HCT116 (cell line): ENCODE measurements around the gene ISCA1. TPM values are rescaled to one million over a fixed set of nuclear protein-coding genes. Genes with fewer than 3 reads are reported as not detected.

Source experiments
- ATAC-seq: fragments of 200-7000 bp; cut with Tn5 transposase; 2 replicates; pipeline ENCODE4 v1.9.1; 2020; ENCODE audit warnings: mild to moderate bottlenecking, moderate library complexity
- BruUV-seq: library from RNA; stranded (reverse); fragments of 400-500 nt; replicated peaks from 2 replicates; lab custom pipeline; 2021; lab: Mats Ljungman, UMichigan
- CTCF ChIA-PET: fragments of 300-600 bp; sonication (Branson Sonifier 250); formaldehyde crosslinking; loops from one replicate; lab custom pipeline; 2021; ENCODE audit warnings: antibody characterized with exemption; lab: Charles Lee
- POLR2A ChIA-PET: fragments of 300-600, 350-600 bp; sonication (Branson Sonifier 250); formaldehyde crosslinking; loops from one replicate; lab custom pipeline; 2021; ENCODE audit warnings: antibody characterized with exemption; lab: Charles Lee
- RAD21 ChIA-PET, 2 experiments: fragments of 300-600 bp; sonication (Branson Sonifier 250); formaldehyde crosslinking; loops; one replicate each; lab custom pipeline; 2023; ENCODE audit warnings: low total read pairs in 2 of 2; ENCODE audit not compliant: uncharacterized antibody in 2 of 2, unreplicated experiment in 2 of 2, low non-redundant PET in 1 of 2; lab: Charles Lee
- DNase-seq: peaks from one replicate; pipeline ENCODE4 v3.0.0-alpha.2; 2010; ENCODE audit warnings: low read depth, low spot score
- H2AFZ ChIP-seq: fragments of 200-600 bp; shearing (Covaris generic), sonication (generic); 2 replicates; pipeline ENCODE4 v1.6.1; 2017; ENCODE audit warnings: low read depth, mixed run types, mixed read lengths, antibody characterized with exemption, low read length; ENCODE audit not compliant: poor library complexity, severe bottlenecking
- H3K27ac ChIP-seq: 2 replicates; pipeline ENCODE4 v1.5.1; 2012; ENCODE audit warnings: low read depth, low read length
- H3K27me3 ChIP-seq: fragments of 200-600 bp; sonication (generic); 2 replicates; pipeline ENCODE4 v1.6.1; 2016; ENCODE audit warnings: mixed run types, low read length, mixed read lengths; ENCODE audit not compliant: insufficient read depth
- H3K36me3 ChIP-seq, 2 experiments: fragments of 200-500 bp in 1 of 2; fragments of 200-600 bp in 1 of 2; sonication (Bioruptor generic) in 1 of 2; sonication (generic) in 1 of 2; 2 replicates each; pipeline versions ENCODE4 v1.5.1 to v1.6.1; 2014 to 2016; ENCODE audit warnings: low read length in 2 of 2, inconsistent platforms in 1 of 2, mixed read lengths in 1 of 2, mixed run types in 1 of 2; ENCODE audit not compliant: insufficient read depth in 2 of 2, control insufficient read depth in 1 of 2
- H3K4me1 ChIP-seq, 2 experiments: fragments of 200-600 bp in 1 of 2; sonication (generic) in 1 of 2; 2 replicates each; pipeline versions ENCODE4 v1.5.1 to v1.6.1; 2012 to 2017; ENCODE audit warnings: low read length in 2 of 2, inconsistent platforms in 1 of 2, mild to moderate bottlenecking in 1 of 2, mixed read lengths in 1 of 2, mixed run types in 1 of 2, moderate library complexity in 1 of 2; ENCODE audit not compliant: insufficient read depth in 2 of 2, control insufficient read depth in 1 of 2
- H3K4me2 ChIP-seq: fragments of 200-600 bp; sonication (generic); 2 replicates; pipeline ENCODE4 v1.6.1; 2017; ENCODE audit warnings: mixed run types, low read length, mixed read lengths
- H3K4me3 ChIP-seq, 2 experiments: fragments of 200-600 bp in 1 of 2; sonication (generic) in 1 of 2; replicated peaks in 1 of 2; 2 replicates each; pipeline ENCODE4 v1.5.1; 2011 to 2016; ENCODE audit warnings: low read length in 2 of 2, control low read depth in 1 of 2, low read depth in 1 of 2, mild to moderate bottlenecking in 1 of 2, mixed read lengths in 1 of 2, mixed run types in 1 of 2
- H3K79me2 ChIP-seq: fragments of 200-600 bp; sonication (generic); 2 replicates; pipeline ENCODE4 v1.6.1; 2017; ENCODE audit warnings: mild to moderate bottlenecking, mixed run types, low read length, moderate library complexity, mixed read lengths; ENCODE audit not compliant: insufficient read depth
- H3K9ac ChIP-seq: fragments of 200-600 bp; sonication (generic); 2 replicates; pipeline ENCODE4 v1.6.1; 2016; ENCODE audit warnings: low read length, mixed read lengths
- H3K9me2 ChIP-seq: fragments of 200-600 bp; sonication (generic), shearing (Covaris generic); 2 replicates; pipeline ENCODE4 v1.6.1; 2017; ENCODE audit warnings: mixed run types, mild to moderate bottlenecking, moderate library complexity; ENCODE audit not compliant: insufficient read depth
- H3K9me3 ChIP-seq, 2 experiments: fragments of 200-500 bp in 1 of 2; fragments of 200-600 bp in 1 of 2; sonication (Bioruptor generic) in 1 of 2; sonication (generic) in 1 of 2; 2 replicates each; pipeline ENCODE4 v1.6.1; 2014 to 2017; ENCODE audit warnings: low read length in 2 of 2, mixed read lengths in 2 of 2, inconsistent platforms in 1 of 2, low read depth in 1 of 2, mild to moderate bottlenecking in 1 of 2, mixed run types in 1 of 2, moderate library complexity in 1 of 2; ENCODE audit not compliant: control insufficient read depth in 1 of 2, insufficient read depth in 1 of 2
- H4K20me1 ChIP-seq: fragments of 200-600 bp; sonication (generic), shearing (Covaris generic); 2 replicates; pipeline ENCODE4 v1.6.1; 2017; ENCODE audit warnings: mixed run types, mild to moderate bottlenecking, moderate library complexity; ENCODE audit not compliant: insufficient read depth
- CBX3 ChIP-seq: IDR thresholded peaks from 2 replicates; pipeline ENCODE4 v1.6.1; 2012; ENCODE audit warnings: low read depth
- EZH2 ChIP-seq: fragments of 200-600 bp; sonication (generic); IDR thresholded peaks from 2 replicates; pipeline ENCODE4 v1.6.1; 2017; ENCODE audit warnings: antibody characterized with exemption, mixed run types
- FOSL1 ChIP-seq: IDR thresholded peaks from 2 replicates; pipeline ENCODE4 v1.6.1; 2012; ENCODE audit warnings: low read depth
- JUND ChIP-seq: IDR thresholded peaks from 2 replicates; pipeline ENCODE4 v1.6.1; 2012
- POLR2A ChIP-seq: IDR thresholded peaks from 2 replicates; pipeline ENCODE4 v1.7.0; 2011; ENCODE audit warnings: borderline replicate concordance; ENCODE audit not compliant: insufficient read depth, insufficient read length; ENCODE audit errors: extremely low read depth
- SIN3A ChIP-seq: IDR thresholded peaks from 2 replicates; pipeline ENCODE4 v1.6.1; 2012; ENCODE audit warnings: low read depth
- SRF ChIP-seq: IDR thresholded peaks from 2 replicates; pipeline ENCODE4 v1.6.1; 2012; ENCODE audit warnings: low read depth
- YY1 ChIP-seq: IDR thresholded peaks from 2 replicates; pipeline ENCODE4 v1.6.1; 2011; ENCODE audit warnings: low read length, low read depth, moderate library complexity, mild to moderate bottlenecking; ENCODE audit not compliant: insufficient replicate concordance; ENCODE audit errors: extremely low read depth
- ZFX ChIP-seq: fragments of 450-650 bp; IDR thresholded peaks from 2 replicates; pipeline ENCODE4 v1.6.1; 2017
- ZNF274 ChIP-seq: fragments of 200-500 bp; sonication (Bioruptor generic); IDR thresholded peaks from 2 replicates; pipeline ENCODE4 v1.6.1; 2014; ENCODE audit warnings: mild to moderate bottlenecking, low read depth, low read length, inconsistent platforms
- intact Hi-C: fragments of 100-400 bp; cut with micrococcal nuclease; formaldehyde crosslinking; loops from 2 replicates; pipeline ENCODE4 v1.10.0; 2022
- total RNA-seq: library from RNA; stranded (reverse); gene quantifications from one replicate; pipeline ENCODE4 v1.2.1, GENCODE V29; 2021; ENCODE audit not compliant: unreplicated experiment
- TF ChIP-seq, protein P1 (sequence below), 3 experiments: fragments of 200-600 bp in 1 of 3; sonication (generic) in 1 of 3; IDR thresholded peaks in 2 of 3; conservative IDR thresholded peaks in 1 of 3; 2 replicates each; pipeline ENCODE4 v1.5.1; 2012 to 2017; ENCODE audit warnings: low read depth in 2 of 3, low read length in 2 of 3, antibody characterized with exemption in 1 of 3, borderline replicate concordance in 1 of 3, control low read depth in 1 of 3, mild to moderate bottlenecking in 1 of 3, mixed read lengths in 1 of 3, mixed run types in 1 of 3, moderate library complexity in 1 of 3; ENCODE audit not compliant: insufficient read depth in 1 of 3
- TF ChIP-seq, protein P2 (sequence below): IDR thresholded peaks from 2 replicates; pipeline ENCODE4 v1.6.1; 2012

The ISCA1 gene
- total RNA-seq, 1 experiment from 2014 or later, result 25.7 TPM

DNA sequence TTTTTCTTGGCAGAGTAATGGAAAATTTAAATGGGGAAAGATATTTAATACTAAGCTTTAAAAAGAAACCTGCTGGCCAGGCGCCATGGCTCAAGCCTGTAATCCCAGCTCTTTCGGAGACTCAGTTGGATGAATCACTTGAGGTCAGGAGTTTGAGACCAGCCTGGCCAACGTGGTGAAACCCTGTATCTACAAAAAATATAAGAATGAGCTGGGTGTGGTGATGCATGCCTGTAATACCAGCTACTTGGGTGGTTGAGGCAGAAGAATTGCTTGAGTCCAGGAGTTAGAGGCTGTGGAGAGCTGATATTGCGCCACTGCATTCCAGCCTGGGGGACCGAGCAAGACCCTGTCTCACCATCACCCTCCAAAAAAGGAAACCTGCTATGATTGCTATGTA, 39.0 kb upstream of the ISCA1 start:
- DNase-seq, result no peak
- no peaks in the 10 kb centered on the region for H4K20me1 ChIP-seq
- H3K27ac ChIP-seq, result no peak overlapping the region
- H3K9me3 ChIP-seq, result no peaks in the 10 kb centered on the region
- CTCF ChIA-PET, result no interaction called here
- no peak overlapping the region for H2AFZ ChIP-seq
- intact Hi-C loops, result no loop called here
- BruUV-seq, result no TSS peak
- POLR2A ChIA-PET, result interaction anchor here (0.6 kb wide), 1 partner anchor 26 kb away, joined by 3 read pairs; no protein-coding TSS in a partner anchor
- H3K4me1 ChIP-seq, result no peaks in the 10 kb centered on the region
- H3K79me2 ChIP-seq, result no peaks in the 10 kb centered on the region
- peaks cover 21 to 41% of the 10 kb centered on the region in 2 experiments; a peak in 3 of 4 replicates for H3K36me3 ChIP-seq
- RAD21 ChIA-PET, result no interaction called here
- no peak for ATAC-seq
- TF ChIP-seq ZFX (no peak), EZH2 (no peak), ZNF274 (no peak), CBX3 (no peak), POLR2A (no peak), YY1 (no peak), JUND (no peak), SRF (no peak), FOSL1 (no peak), SIN3A (no peak)
- TF ChIP-seq, protein P1, sequence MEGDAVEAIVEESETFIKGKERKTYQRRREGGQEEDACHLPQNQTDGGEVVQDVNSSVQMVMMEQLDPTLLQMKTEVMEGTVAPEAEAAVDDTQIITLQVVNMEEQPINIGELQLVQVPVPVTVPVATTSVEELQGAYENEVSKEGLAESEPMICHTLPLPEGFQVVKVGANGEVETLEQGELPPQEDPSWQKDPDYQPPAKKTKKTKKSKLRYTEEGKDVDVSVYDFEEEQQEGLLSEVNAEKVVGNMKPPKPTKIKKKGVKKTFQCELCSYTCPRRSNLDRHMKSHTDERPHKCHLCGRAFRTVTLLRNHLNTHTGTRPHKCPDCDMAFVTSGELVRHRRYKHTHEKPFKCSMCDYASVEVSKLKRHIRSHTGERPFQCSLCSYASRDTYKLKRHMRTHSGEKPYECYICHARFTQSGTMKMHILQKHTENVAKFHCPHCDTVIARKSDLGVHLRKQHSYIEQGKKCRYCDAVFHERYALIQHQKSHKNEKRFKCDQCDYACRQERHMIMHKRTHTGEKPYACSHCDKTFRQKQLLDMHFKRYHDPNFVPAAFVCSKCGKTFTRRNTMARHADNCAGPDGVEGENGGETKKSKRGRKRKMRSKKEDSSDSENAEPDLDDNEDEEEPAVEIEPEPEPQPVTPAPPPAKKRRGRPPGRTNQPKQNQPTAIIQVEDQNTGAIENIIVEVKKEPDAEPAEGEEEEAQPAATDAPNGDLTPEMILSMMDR (IDR thresholded peaks at IDR 0.05 in 2 of 3, conservative IDR thresholded peaks at IDR 0.05 in 1 of 3; ENCODE audit: borderline replicate concordance in 1 of 3, insufficient read depth in 1 of 3, low read depth in 2 of 3, low read length in 2 of 3), result no peak
- TF ChIP-seq, protein P2, sequence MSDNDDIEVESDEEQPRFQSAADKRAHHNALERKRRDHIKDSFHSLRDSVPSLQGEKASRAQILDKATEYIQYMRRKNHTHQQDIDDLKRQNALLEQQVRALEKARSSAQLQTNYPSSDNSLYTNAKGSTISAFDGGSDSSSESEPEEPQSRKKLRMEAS, result no peak
- TF ChIP-seq, all 23 proteins: peak for 0
- Histone ChIP-seq H3K4me2 (no peak overlapping the region), H3K27me3 (no peaks in the 10 kb centered on the region), H3K9me2 (no peaks in the 10 kb centered on the region), H3K9ac (no peak overlapping the region), H3K4me3 (no peak overlapping the region)
